ENCODE measurements around the gene DNM1L. TPM values are rescaled to one million over a fixed set of nuclear protein-coding genes. Genes with fewer than 3 reads are reported as not detected.

DNM1L gene
- total RNA-seq, 1 donor from 2014 or later = 48.5 TPM

GRCh38 chr12:32681272-32681671, 2.2 kb downstream of the DNM1L start:
- ATAC-seq (no peak), DNase-seq (no peak)
- Histone ChIP-seq H3K27ac (no peak overlapping the region), H3K36me3 (no peaks in the 10 kb centered on the region), H3K4me1 (peaks cover 11% of the 10 kb centered on the region), H3K4me3 (no peak overlapping the region), H3K9me3 (no peaks in the 10 kb centered on the region), H3K27me3 (no peaks in the 10 kb centered on the region)
- intact Hi-C loops (cut with DNase I) = no loop called here
- no peak for TF ChIP-seq CTCF (IDR thresholded peaks at IDR 0.05)

- H3K36me3 ChIP-seq = no peaks in the 10 kb centered on the region
Observed at GRCh38 chr12:32686340-32686739, 7.2 kb downstream of the DNM1L start.

GRCh38 chr12:32688786-32689185, 9.7 kb downstream of the DNM1L start:
- no peaks in the 10 kb centered on the region for H3K9me3 ChIP-seq
- H3K4me1 ChIP-seq = no peaks in the 10 kb centered on the region
- H3K27me3 ChIP-seq = no peaks in the 10 kb centered on the region
- no peaks in the 10 kb centered on the region for H3K36me3 ChIP-seq
- H3K27ac ChIP-seq = no peak overlapping the region
- H3K4me3 ChIP-seq = no peak overlapping the region
- no peak for TF ChIP-seq CTCF (IDR thresholded peaks at IDR 0.05)
- ATAC-seq (no peak), DNase-seq (no peak)
- intact Hi-C loops (cut with DNase I) = no loop called here

More at GRCh38 chr12:32686340-32686739, 7.2 kb downstream of the DNM1L start:
- H3K9me3 ChIP-seq = no peaks in the 10 kb centered on the region
- no peaks in the 10 kb centered on the region for H3K27me3 ChIP-seq
- H3K4me3 ChIP-seq = no peak overlapping the region
- TF ChIP-seq CTCF (IDR thresholded peaks at IDR 0.05) = no peak
- ATAC-seq (no peak), DNase-seq (no peak)
- H3K27ac ChIP-seq = no peak overlapping the region
- intact Hi-C loops (cut with DNase I) = no loop called here
- no peaks in the 10 kb centered on the region for H3K4me1 ChIP-seq

GRCh38 chr12:32690927-32691326, 11.8 kb downstream of the DNM1L start:
- no peak for TF ChIP-seq CTCF (IDR thresholded peaks at IDR 0.05)
- intact Hi-C loops (cut with DNase I) = no loop called here
- Histone ChIP-seq H3K9me3 (no peaks in the 10 kb centered on the region), H3K4me1 (no peaks in the 10 kb centered on the region), H3K27ac (no peak overlapping the region), H3K27me3 (no peaks in the 10 kb centered on the region), H3K36me3 (no peaks in the 10 kb centered on the region), H3K4me3 (no peak overlapping the region)
- ATAC-seq = no peak
- DNase-seq = no peak

- H3K9me3 ChIP-seq = no peaks in the 10 kb centered on the region
- intact Hi-C loops (cut with DNase I) = no loop called here
- no peak for DNase-seq
- ATAC-seq = no peak
- H3K4me1 ChIP-seq = no peaks in the 10 kb centered on the region
- no peaks in the 10 kb centered on the region for H3K36me3 ChIP-seq
- H3K27me3 ChIP-seq = no peaks in the 10 kb centered on the region
- H3K27ac ChIP-seq = no peak overlapping the region
- no peak overlapping the region for H3K4me3 ChIP-seq
- no peak for TF ChIP-seq CTCF (IDR thresholded peaks at IDR 0.05)
Observed at GRCh38 chr12:32692358-32692757, 13.3 kb downstream of the DNM1L start.

- intact Hi-C loops (cut with DNase I) = no loop called here
- Histone ChIP-seq H3K9me3 (no peaks in the 10 kb centered on the region), H3K27me3 (no peaks in the 10 kb centered on the region), H3K36me3 (no peaks in the 10 kb centered on the region), H3K4me3 (no peak overlapping the region), H3K4me1 (no peaks in the 10 kb centered on the region), H3K27ac (no peak overlapping the region)
- no peak for ATAC-seq
- DNase-seq = no peak
- no peak for TF ChIP-seq CTCF (IDR thresholded peaks at IDR 0.05)
Observed at GRCh38 chr12:32693036-32693435, 13.9 kb downstream of the DNM1L start.
